ENCODE data around the gene TCF7L2. TPM values are rescaled to one million over a fixed set of nuclear protein-coding genes. Genes with fewer than 3 reads are reported as not detected.

Gene TCF7L2
- total RNA-seq, 1 experiment from 2014 or later = 0.47 TPM

GRCh38 chr10:113165673-113166072, 215.6 kb downstream of the TCF7L2 start:
- in situ Hi-C loops (cut with HindIII; ENCODE audit: low pct_unique_long_range_greater_than_20kb, low sequenced_read_pairs) = no loop called here
- no peak for DNase-seq (ENCODE audit: low read depth)

GRCh38 chr10:113167702-113168101, 217.7 kb downstream of the TCF7L2 start:
- in situ Hi-C loops (cut with HindIII; ENCODE audit: low pct_unique_long_range_greater_than_20kb, low sequenced_read_pairs) = no loop called here
- DNase-seq (ENCODE audit: low read depth) = no peak

GRCh38 chr10:113168584-113168983, 218.5 kb downstream of the TCF7L2 start:
- in situ Hi-C loops (cut with HindIII; ENCODE audit: low pct_unique_long_range_greater_than_20kb, low sequenced_read_pairs) = no loop called here
- no peak for DNase-seq (ENCODE audit: low read depth)

- in situ Hi-C loops (cut with HindIII; ENCODE audit: low pct_unique_long_range_greater_than_20kb, low sequenced_read_pairs) = no loop called here
- DNase-seq (ENCODE audit: low read depth) = no peak
These were observed 219.1 kb downstream of the TCF7L2 start for GRCh38 chr10:113169111-113169510.

GRCh38 chr10:113169853-113170460, 219.9 kb downstream of the TCF7L2 start:
- no peak for DNase-seq (ENCODE audit: low read depth)
- in situ Hi-C loops (cut with HindIII; ENCODE audit: low pct_unique_long_range_greater_than_20kb, low sequenced_read_pairs) = no loop called here

GRCh38 chr10:113171662-113172061, 221.6 kb downstream of the TCF7L2 start:
- in situ Hi-C loops (cut with HindIII; ENCODE audit: low pct_unique_long_range_greater_than_20kb, low sequenced_read_pairs) = no loop called here

GRCh38 chr10:113175176-113175575, 225.1 kb downstream of the TCF7L2 start:
- DNase-seq (ENCODE audit: low read depth) = no peak
- in situ Hi-C loops (cut with HindIII; ENCODE audit: low pct_unique_long_range_greater_than_20kb, low sequenced_read_pairs) = no loop called here

More at GRCh38 chr10:113171662-113172061, 221.6 kb downstream of the TCF7L2 start:
- DNase-seq (ENCODE audit: low read depth) = no peak

GRCh38 chr10:113175756-113176651, 226.0 kb downstream of the TCF7L2 start:
- in situ Hi-C loops (cut with HindIII; ENCODE audit: low pct_unique_long_range_greater_than_20kb, low sequenced_read_pairs) = no loop called here
- DNase-seq (ENCODE audit: low read depth) = no peak

GRCh38 chr10:113176652-113177155, 226.7 kb downstream of the TCF7L2 start:
- in situ Hi-C loops (cut with HindIII; ENCODE audit: low pct_unique_long_range_greater_than_20kb, low sequenced_read_pairs) = no loop called here
- no peak for DNase-seq (ENCODE audit: low read depth)

GRCh38 chr10:113177156-113177935, 227.3 kb downstream of the TCF7L2 start:
- in situ Hi-C loops (cut with HindIII; ENCODE audit: low pct_unique_long_range_greater_than_20kb, low sequenced_read_pairs) = no loop called here
- DNase-seq (ENCODE audit: low read depth) = no peak

GRCh38 chr10:113177936-113178335, 227.9 kb downstream of the TCF7L2 start:
- DNase-seq (ENCODE audit: low read depth) = no peak
- in situ Hi-C loops (cut with HindIII; ENCODE audit: low pct_unique_long_range_greater_than_20kb, low sequenced_read_pairs) = no loop called here

- in situ Hi-C loops (cut with HindIII; ENCODE audit: low pct_unique_long_range_greater_than_20kb, low sequenced_read_pairs) = no loop called here
- no peak for DNase-seq (ENCODE audit: low read depth)
These were observed 228.7 kb downstream of the TCF7L2 start for GRCh38 chr10:113178771-113179170.

- in situ Hi-C loops (cut with HindIII; ENCODE audit: low pct_unique_long_range_greater_than_20kb, low sequenced_read_pairs) = no loop called here
- no peak for DNase-seq (ENCODE audit: low read depth)
These were observed 229.2 kb downstream of the TCF7L2 start for GRCh38 chr10:113179265-113179664.

GRCh38 chr10:113179966-113180365, 229.9 kb downstream of the TCF7L2 start:
- in situ Hi-C loops (cut with HindIII; ENCODE audit: low pct_unique_long_range_greater_than_20kb, low sequenced_read_pairs) = no loop called here

GRCh38 chr10:113180401-113181154, 230.5 kb downstream of the TCF7L2 start:
- no peak for DNase-seq (ENCODE audit: low read depth)
- in situ Hi-C loops (cut with HindIII; ENCODE audit: low pct_unique_long_range_greater_than_20kb, low sequenced_read_pairs) = no loop called here

More at GRCh38 chr10:113179966-113180365, 229.9 kb downstream of the TCF7L2 start:
- DNase-seq (ENCODE audit: low read depth) = no peak

GRCh38 chr10:113182154-113182553, 232.1 kb downstream of the TCF7L2 start:
- DNase-seq (ENCODE audit: low read depth) = no peak
- in situ Hi-C loops (cut with HindIII; ENCODE audit: low pct_unique_long_range_greater_than_20kb, low sequenced_read_pairs) = no loop called here

- DNase-seq (ENCODE audit: low read depth) = no peak
- in situ Hi-C loops (cut with HindIII; ENCODE audit: low pct_unique_long_range_greater_than_20kb, low sequenced_read_pairs) = no loop called here
These were observed 233.5 kb downstream of the TCF7L2 start for GRCh38 chr10:113183573-113183972.
